ENCODE data around the gene INKA2. TPM values are rescaled to one million over a fixed set of nuclear protein-coding genes. Genes with fewer than 3 reads are reported as not detected.

INKA2 gene
- total and polyA plus RNA-seq, 11 donors, result 9.0 to 33.2 (median 14.0) TPM

- Histone ChIP-seq H3K27ac (no peak overlapping the region), H3K4me3 (no peak overlapping the region), H3K27me3 (no peaks in the 10 kb centered on the region), H3K4me1 (no peaks in the 10 kb centered on the region), H3K36me3 (peaks cover 0 to 16% (median 4%) of the 10 kb centered on the region in 9 donors), H3K9me3 (no peaks in the 10 kb centered on the region)
- TF ChIP-seq POLR2A (IDR thresholded peaks at IDR 0.05), result no peak
- TF ChIP-seq, protein P1, sequence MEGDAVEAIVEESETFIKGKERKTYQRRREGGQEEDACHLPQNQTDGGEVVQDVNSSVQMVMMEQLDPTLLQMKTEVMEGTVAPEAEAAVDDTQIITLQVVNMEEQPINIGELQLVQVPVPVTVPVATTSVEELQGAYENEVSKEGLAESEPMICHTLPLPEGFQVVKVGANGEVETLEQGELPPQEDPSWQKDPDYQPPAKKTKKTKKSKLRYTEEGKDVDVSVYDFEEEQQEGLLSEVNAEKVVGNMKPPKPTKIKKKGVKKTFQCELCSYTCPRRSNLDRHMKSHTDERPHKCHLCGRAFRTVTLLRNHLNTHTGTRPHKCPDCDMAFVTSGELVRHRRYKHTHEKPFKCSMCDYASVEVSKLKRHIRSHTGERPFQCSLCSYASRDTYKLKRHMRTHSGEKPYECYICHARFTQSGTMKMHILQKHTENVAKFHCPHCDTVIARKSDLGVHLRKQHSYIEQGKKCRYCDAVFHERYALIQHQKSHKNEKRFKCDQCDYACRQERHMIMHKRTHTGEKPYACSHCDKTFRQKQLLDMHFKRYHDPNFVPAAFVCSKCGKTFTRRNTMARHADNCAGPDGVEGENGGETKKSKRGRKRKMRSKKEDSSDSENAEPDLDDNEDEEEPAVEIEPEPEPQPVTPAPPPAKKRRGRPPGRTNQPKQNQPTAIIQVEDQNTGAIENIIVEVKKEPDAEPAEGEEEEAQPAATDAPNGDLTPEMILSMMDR (IDR thresholded peaks at IDR 0.05), result no peak
- 88 to 98% (median 95%) methylated on average over 8 of the region's 8 CpGs for WGBS, 4 donors
- no peak for ATAC-seq
- intact Hi-C loops (cut with DNase I), result loop anchor here in 1 of 10 donors (10.0 kb wide), 1 partner anchor 552 kb away; the partner anchor contains the start of gene CHI3L2
- DNase-seq, result no peak
Measured at GRCh38 chr1:111776861-111777260, 37.7 kb upstream of the INKA2 start.

GRCh38 chr1:111776391-111776790, 37.2 kb upstream of the INKA2 start:
- no peaks in the 10 kb centered on the region for H3K27me3 ChIP-seq
- TF ChIP-seq, protein P1 (IDR thresholded peaks at IDR 0.05), result no peak
- TF ChIP-seq POLR2A (IDR thresholded peaks at IDR 0.05), result no peak
- ATAC-seq (no peak), DNase-seq (no peak)
- H3K9me3 ChIP-seq, result no peaks in the 10 kb centered on the region
- H3K4me1 ChIP-seq, result no peaks in the 10 kb centered on the region
- no peak overlapping the region for H3K27ac ChIP-seq
- intact Hi-C loops (cut with DNase I), result loop anchor here in 1 of 10 donors (10.0 kb wide), 1 partner anchor 552 kb away; the partner anchor contains the start of gene CHI3L2
- no peak overlapping the region for H3K4me3 ChIP-seq
- 52 to 64% (median 59%) methylated on average over 2 of the region's 2 CpGs for WGBS, 4 donors
- H3K36me3 ChIP-seq, result peaks cover 0 to 19% (median 4%) of the 10 kb centered on the region in 9 donors

- WGBS, 4 donors, result 59 to 84% (median 69%) methylated on average over 9 of the region's 9 CpGs
- TF ChIP-seq, protein P1 (IDR thresholded peaks at IDR 0.05), result no peak
- no peak for TF ChIP-seq POLR2A (IDR thresholded peaks at IDR 0.05)
- H3K4me3 ChIP-seq, result no peak overlapping the region
- H3K4me1 ChIP-seq, result no peaks in the 10 kb centered on the region
- ATAC-seq (no peak), DNase-seq (no peak)
- intact Hi-C loops (cut with DNase I), result loop anchor here in 1 of 10 donors (10.0 kb wide), 1 partner anchor 551 kb away; the partner anchor contains the start of gene CHI3L2
- H3K27me3 ChIP-seq, result no peaks in the 10 kb centered on the region
- no peaks in the 10 kb centered on the region for H3K9me3 ChIP-seq
- no peak overlapping the region for H3K27ac ChIP-seq
- peaks cover 0 to 19% (median 4%) of the 10 kb centered on the region in 9 donors for H3K36me3 ChIP-seq
Measured at GRCh38 chr1:111775966-111776365, 36.8 kb upstream of the INKA2 start.

DNA sequence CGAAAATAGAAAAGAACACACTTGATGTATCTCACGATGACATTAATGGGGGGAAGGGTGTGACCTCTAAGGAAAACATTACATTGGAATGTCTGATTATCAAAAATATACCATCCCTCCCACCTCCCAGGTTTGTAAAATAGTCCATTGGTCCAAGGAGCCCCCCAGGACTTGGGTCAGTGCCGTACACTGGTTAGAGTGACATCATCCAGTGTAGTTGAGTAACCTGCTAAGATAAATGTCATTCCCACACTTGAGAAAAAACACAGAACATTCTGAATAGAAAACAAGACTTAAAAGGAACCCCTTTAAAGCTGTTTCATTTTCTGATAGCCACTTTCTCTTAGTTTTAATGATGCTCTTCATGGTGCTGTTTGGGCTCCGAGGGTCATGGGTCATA, 31.7 kb upstream of the INKA2 start:
- Histone ChIP-seq H3K4me3 (no peak overlapping the region), H3K27me3 (no peaks in the 10 kb centered on the region), H3K36me3 (peaks cover 0 to 53% (median 29%) of the 10 kb centered on the region in 9 donors), H3K4me1 (peaks cover 0 to 3% (median 0%) of the 10 kb centered on the region in 12 donors), H3K27ac (peak overlapping the region in 1 of 12 donors; percentile 13), H3K9me3 (no peaks in the 10 kb centered on the region)
- TF ChIP-seq POLR2A (IDR thresholded peaks at IDR 0.05), result no peak
- TF ChIP-seq, protein P1 (IDR thresholded peaks at IDR 0.05), result no peak
- peak in 1 of 4 donors; percentile 23 for ATAC-seq
- DNase-seq, result no peak
- 73 to 81% (median 74%) methylated on average over 4 of the region's 4 CpGs for WGBS, 4 donors
- intact Hi-C loops (cut with DNase I), result loop anchor here in 2 of 10 donors (5.0 to 10.0 kb wide), 2 partner anchors 546 to 549 kb away; partner anchors contain the start of gene CHI3L2 (in 1 of the 2)
